ENCODE results near the gene SLC25A26.

SLC25A26 gene

DNA sequence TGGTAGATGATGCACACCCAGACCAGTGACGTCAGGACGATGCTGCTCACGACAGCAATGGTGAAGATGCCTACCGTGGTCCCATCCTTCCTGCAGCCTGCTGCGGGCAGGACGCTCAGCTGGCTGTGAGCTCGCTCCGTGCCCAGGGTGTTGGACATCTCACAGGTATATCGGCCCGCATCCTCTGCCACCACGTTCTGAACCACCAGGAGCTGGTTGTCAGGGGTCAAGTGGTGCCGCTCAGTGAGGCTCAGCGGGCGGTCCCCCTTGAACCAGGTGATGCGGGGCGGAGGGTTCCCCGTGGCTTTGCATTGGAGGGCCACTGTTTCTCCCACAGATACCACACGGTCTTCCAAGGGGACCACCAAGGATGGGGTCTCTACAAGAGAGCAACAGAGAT, 162.2 kb downstream of the SLC25A26 start:
- TF ChIP-seq, protein P1, sequence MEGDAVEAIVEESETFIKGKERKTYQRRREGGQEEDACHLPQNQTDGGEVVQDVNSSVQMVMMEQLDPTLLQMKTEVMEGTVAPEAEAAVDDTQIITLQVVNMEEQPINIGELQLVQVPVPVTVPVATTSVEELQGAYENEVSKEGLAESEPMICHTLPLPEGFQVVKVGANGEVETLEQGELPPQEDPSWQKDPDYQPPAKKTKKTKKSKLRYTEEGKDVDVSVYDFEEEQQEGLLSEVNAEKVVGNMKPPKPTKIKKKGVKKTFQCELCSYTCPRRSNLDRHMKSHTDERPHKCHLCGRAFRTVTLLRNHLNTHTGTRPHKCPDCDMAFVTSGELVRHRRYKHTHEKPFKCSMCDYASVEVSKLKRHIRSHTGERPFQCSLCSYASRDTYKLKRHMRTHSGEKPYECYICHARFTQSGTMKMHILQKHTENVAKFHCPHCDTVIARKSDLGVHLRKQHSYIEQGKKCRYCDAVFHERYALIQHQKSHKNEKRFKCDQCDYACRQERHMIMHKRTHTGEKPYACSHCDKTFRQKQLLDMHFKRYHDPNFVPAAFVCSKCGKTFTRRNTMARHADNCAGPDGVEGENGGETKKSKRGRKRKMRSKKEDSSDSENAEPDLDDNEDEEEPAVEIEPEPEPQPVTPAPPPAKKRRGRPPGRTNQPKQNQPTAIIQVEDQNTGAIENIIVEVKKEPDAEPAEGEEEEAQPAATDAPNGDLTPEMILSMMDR (IDR thresholded peaks at IDR 0.05), result no peak
- no peak overlapping the region for H3K27ac ChIP-seq
- DNase-seq (ENCODE audit: low spot score), result no peak
- no peak overlapping the region for H3K4me3 ChIP-seq

DNA sequence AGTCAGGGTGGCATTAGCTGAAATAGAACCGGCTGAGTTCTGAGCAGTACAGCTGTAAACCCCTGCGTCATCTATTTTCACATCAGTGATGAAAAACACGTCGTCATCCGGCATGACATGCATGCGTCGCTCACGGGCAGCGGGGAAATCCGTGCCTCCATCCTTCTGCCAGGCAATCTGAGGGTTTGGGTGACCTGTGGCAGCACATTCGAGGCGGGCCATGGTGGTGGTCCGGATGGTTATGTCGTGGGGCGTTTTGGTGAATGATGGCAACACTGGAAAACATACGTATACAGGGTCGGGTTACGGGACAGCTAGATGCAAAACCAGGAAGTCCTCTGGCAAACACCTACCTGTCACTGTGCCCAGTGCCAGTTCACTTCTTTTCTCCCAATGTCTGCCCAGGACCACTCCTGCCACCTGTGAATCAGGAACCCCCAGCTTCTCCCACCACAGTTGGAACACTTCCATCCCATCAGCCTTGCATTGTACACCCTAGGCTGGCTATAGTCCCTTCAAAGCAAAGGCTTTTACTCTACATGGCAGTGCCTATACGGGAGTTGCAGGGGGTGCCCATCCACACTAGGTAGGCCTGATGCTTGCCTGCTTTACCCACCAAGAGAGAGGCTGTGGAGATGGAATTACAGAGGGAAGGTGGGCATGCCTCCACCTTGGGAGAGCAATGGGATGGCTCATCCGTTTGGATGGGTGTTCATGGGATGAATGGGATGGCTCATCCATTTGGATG, 163.4 kb downstream of the SLC25A26 start:
- no peak for DNase-seq (ENCODE audit: low spot score)
- TF ChIP-seq, protein P1 (IDR thresholded peaks at IDR 0.05), result no peak
- no peak overlapping the region for H3K27ac ChIP-seq
- no peak overlapping the region for H3K4me3 ChIP-seq

DNA sequence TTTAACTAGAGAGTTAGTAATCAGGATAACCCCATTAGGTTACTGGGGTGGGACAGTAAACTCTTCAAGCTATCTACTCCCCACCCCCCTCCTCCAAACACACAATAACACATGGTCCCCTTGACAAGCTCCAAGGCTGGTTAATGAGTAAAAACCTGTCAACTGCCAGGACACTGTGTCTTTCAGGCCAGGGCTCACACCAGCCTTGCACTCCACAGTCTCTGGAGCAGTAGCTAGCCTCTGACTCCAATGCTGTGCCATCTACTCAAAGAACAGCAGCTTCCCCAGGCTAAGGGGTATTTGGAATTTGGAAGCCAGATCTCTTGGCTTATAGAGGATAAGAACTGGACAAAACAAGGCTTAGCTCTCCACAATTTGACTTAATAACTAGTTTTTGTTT, 164.3 kb downstream of the SLC25A26 start:
- TF ChIP-seq, protein P1 (IDR thresholded peaks at IDR 0.05), result no peak
- Histone ChIP-seq H3K27ac (no peak overlapping the region), H3K4me3 (no peak overlapping the region)
- DNase-seq (ENCODE audit: low spot score), result no peak

DNA sequence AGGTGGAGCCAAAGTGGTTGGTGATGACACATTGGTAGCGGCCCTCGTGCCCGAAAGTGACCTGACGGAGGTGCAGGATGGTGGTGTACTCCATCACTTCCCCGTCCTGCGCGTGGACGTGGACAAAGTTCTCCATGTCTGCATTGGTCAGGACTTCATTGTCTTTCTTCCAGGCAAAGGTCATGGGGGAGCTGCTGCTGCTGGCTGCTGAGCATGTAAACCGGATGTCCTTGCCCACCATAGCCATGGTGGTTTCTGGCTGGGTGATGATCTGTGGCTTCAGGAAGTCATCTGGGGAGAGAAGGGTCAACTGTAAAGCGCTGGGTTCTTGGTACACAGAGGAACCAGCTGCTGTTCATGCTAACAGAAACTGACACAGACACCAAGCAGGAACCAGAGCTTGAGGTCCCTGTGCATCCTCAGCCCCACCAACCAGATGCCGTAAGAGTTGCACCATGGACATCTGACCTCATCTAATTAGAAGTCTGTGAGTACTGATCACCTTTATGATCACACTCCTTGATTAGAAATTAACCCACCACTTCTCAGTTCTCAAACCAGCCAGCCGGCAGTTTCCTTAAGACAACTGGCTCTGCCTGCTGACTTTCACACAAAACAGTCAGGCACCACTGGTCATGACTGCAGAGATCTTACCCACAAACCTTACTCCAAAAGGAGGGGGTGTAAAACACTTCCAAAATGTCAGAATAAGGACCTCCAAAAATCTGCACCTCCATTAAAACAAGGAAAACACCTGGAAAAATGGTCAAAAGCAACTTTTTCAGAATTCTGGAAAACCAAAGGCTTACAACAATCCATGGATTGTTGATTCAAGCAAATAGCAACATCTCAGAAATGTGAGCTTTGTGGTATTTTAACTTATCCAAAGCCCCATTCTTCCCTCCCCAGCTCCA, 165.5 kb downstream of the SLC25A26 start:
- no peak overlapping the region for H3K27ac ChIP-seq
- TF ChIP-seq, protein P1 (IDR thresholded peaks at IDR 0.05), result no peak
- no peak for DNase-seq (ENCODE audit: low spot score)
- no peak overlapping the region for H3K4me3 ChIP-seq

DNA sequence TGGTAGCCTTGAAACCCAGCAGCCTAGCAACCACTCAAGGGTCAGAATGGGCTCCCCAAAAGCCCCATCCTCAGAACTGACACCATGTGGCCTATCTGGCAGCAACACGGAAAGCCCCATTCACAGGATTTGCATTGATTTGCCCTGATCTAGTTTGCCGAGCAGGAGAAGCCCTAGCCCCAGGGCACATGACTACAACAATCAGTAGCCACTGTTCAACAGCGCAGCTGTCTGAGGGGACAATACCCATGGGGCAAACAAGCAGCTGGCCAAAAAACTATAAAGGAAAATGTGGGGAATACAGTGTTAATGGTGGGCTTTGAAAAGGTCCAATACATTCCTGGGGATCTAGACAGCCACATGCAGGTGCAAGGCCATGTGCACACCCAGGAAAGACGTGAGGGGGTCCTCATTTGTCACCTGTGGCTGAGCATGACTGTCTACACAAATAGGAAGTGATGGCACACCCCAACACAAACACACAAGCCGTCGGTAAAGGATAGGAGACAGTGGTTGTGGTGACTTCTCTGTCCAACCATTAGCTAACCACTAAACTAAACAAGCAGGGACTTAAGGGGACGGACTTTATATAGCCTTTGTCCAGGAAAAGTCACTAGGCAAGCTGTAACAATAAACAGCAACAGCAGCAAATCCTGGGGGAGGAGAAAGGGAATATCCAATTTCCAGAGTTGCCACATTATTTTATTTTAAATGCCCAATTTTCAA, 166.3 kb downstream of the SLC25A26 start:
- Histone ChIP-seq H3K27ac (peak overlapping the region in 1 of 2 donors; percentile 17), H3K4me3 (no peak overlapping the region)
- TF ChIP-seq, protein P1 (IDR thresholded peaks at IDR 0.05), result no peak
- no peak for DNase-seq (ENCODE audit: low spot score)

DNA sequence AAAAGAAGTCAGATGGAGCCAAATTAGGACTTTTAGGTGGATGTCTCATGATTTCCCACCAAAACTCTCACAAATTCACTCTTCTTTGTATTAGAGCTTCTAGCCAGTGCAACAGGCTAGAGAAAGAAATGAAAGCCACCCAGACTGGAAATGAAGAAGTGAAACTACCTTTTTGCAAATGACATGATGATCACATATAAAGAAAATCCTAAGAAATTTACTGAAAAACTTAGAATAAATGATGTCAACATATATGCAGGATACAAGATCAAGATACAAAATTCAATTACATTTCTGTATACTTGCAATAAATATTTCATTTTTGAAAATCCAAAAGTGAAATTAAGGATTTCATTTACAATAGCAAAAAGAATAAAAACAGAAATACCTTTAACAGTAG, 169.2 kb downstream of the SLC25A26 start:
- TF ChIP-seq, protein P1 (IDR thresholded peaks at IDR 0.05), result no peak
- DNase-seq (ENCODE audit: low spot score), result no peak
- Histone ChIP-seq H3K4me3 (no peak overlapping the region), H3K27ac (no peak overlapping the region)
